Fibroblast of peridontal ligament (primary cell): Measurements from ENCODE around the gene SDK1.
A peak's percentile ranks its signal among the peaks of the same experiment; 100 is the strongest.
"Not testable (repeated sequence)": the region's sequence is repeated elsewhere in the genome, so short reads cannot be mapped to it uniquely, and the experiment has no call there.

ENCODE experiments used
- DNase-seq: peaks from one replicate; pipeline ENCODE4 v3.0.0-alpha.2; 2010; ENCODE audit errors: extremely low read depth

Gene SDK1

DNA sequence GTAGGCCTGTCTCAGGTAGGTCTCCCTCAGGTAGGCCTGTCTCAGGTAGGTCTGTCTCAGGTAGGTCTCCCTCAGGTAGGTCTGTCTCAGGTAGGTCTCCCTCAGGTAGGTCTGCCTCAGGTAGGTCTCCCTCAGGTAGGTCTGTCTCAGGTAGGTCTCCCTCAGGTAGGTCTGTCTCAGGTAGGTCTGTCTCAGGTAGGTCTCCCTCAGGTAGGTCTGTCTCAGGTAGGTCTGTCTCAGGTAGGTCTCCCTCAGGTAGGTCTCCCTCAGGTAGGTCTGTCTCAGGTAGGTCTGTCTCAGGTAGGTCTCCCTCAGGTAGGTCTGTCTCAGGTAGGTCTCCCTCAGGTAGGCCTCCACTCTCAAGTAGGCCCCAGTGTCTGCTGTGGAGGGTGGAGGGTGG lies 281.1 kb downstream of the SDK1 start:
- not testable (repeated sequence) for DNase-seq

DNA sequence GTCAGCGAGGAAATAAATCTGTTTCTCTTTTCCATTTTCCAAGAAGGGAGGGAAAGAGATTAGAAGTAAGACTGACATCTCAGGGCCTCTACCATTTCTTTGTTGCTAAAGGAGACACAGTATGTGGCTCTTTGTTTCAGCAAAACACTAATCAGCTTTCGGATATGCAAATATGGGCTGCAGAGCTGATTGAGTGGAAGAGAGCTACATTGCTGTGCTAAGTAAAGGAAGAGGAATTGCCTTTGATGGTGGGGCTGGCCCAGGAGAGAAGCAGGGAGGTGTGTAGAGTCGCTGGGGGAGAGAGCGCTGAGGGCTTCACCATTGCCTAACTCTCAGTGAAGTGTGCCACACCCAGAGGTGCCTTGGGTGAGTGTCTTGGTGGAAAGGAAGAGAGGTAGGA lies 284.8 kb downstream of the SDK1 start:
- DNase-seq = no peak

DNA sequence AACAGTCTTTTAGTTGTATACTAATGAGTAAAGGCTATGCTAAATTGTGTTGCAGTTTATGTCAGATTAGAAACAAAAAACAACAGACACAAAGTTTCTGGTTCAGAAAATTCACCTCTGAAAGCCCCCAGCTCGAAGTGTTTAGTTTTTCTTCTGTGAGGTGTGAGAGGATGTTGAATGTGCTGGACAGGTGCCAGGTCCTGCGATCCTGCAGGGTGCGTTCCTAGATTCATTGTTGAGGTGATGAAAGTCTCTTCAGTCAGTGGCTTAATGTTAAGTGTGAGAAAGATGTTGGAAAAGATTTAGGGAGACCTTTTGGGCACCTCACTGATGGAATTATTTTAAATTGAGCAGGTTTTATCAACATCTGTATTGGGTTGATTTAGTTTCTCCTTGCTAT lies 287.3 kb downstream of the SDK1 start:
- DNase-seq = no peak

DNA sequence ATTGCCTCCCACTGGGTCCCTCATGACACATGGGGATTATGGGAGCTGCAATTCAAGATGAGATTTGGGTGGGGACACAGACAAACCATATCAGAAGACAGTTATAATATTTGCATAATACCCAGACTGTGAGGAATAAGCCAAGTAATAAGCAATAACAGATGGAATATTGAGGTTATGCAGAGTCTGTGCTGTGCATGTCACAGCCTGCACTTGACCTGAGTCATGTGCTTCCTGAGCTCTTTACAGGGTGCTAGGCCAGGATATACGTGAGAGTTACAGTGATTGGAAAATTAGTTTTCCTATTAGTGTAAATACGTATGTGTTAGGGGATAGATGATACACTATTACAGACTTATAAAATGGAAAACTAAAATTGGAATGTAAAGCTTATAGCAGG lies 288.7 kb downstream of the SDK1 start:
- no peak for DNase-seq

DNA sequence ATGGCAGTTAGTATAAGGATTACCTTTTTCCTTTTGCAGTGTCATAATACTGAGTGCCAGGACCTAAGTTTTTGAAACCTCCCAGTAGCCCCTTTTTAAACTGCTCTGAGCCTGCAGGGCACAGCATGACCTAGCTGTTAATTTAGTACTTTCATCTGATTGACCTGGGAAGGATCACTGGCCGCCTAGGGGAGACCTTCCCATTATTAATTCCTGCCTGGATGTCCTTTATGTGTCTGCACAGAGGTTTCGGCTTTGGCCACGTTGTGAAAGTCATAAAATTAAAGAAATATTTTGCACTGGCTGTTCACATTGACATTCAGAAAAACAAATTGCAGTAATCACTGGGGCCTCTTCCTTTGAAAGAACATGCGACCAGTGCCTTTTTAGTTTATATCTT lies 290.2 kb downstream of the SDK1 start:
- no peak for DNase-seq

DNA sequence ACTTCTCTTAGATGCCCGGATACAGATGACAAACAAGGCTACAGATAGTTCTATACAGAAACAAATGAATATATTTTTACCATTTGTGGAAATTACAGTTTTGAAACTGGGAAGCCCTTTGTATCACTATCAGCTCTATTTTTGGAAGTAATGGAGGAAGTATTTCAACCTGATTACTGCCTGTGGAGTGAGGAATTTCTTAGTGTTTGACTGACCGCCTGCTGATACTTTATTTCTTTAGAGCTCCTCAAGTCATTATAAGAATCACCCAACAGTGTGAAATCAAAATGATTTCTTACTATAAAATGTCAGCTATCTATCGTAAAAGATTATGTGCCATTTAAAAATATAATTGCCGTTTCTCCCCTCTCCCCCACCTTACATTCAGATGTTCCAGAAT lies 290.9 kb downstream of the SDK1 start:
- DNase-seq = no peak

DNA sequence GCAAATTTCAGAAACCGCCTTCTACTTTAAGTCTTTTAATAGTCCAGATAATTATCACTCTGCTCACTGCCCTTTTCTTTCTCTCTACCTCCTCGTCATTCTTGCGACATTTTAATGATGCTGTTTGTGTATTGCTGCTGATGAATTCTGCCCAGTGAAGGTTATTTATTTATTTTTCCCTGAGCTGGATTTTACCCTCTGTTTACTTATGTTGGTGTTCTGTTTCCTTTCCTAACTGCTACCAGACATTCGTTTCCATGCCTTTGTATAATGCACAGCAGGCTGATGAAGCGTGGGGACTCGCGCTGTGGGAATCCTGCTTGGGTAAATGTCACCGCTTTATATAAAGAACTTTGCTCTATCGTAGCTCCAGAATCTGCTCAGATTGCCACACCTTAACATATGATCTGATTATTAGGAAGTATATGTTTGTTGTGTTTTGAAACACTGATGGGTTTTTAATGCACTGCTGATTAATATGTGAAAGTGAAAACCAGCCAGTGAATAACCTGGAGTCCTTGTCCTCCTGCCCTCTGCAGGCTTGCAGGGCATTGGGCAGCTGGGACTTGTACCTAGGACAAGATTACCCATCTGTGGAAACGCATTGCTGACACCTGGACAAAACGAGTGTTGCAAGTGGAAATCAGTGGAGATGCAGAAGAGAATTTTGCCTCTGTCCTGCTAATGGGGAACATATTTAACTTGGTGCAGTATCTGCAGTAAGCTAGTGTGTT lies 291.5 kb downstream of the SDK1 start:
- DNase-seq = no peak

DNA sequence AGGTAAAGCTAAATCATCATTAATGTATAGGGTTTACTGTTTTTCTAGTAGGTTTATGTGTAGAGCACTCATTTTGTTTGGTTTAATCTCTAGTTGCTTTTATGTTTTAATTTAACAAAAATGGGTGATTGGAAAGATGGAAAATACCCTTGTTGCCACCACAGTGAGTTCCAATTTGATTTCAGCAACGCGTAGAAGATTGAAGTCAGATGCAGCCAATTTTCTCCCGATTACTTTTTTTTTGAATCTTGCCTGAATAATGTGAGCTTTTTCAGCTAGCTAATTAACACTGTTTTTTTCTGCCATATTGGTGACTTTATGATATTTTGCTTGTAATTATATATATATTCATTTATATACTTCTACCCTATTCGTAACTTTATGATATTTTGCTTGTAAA lies 293.8 kb downstream of the SDK1 start:
- DNase-seq = no peak

DNA sequence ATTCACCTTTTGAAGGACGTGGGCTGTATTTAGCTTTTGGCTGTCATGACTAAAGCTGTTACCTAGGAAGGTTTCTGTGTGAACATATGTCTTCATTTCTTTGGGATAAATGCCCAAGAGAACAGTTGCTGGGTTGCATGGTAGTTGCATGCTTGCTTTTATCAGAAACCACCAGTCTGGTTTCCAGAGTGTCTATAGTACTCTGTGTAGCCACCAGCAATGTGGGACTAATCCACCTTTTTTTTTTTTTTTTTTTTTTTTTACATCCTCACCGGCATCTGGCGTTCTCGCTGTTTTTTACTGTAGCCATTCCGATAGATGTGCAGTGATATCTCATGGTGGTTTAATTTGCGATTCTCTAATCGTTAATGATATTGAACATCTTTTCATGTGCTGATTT lies 297.8 kb downstream of the SDK1 start:
- no peak for DNase-seq

DNA sequence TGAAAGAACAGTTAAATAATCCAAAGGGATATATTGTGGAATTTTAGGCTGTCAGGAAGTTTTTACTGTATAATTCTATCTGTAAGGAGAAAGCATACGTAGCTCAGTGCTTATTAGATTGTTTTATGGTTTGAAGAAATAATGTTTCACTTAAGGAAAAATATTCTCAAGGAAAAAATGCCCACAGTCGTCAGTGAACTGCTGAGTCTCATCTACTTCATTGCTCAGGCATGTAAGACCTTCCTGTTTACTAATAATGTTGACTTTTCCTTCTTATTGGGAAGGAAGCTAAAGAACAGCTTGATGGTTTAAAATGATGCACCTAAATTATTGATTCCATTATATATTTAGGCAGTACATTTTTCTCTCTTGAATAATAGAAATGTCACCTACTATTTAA lies 304.2 kb downstream of the SDK1 start:
- no peak for DNase-seq

DNA sequence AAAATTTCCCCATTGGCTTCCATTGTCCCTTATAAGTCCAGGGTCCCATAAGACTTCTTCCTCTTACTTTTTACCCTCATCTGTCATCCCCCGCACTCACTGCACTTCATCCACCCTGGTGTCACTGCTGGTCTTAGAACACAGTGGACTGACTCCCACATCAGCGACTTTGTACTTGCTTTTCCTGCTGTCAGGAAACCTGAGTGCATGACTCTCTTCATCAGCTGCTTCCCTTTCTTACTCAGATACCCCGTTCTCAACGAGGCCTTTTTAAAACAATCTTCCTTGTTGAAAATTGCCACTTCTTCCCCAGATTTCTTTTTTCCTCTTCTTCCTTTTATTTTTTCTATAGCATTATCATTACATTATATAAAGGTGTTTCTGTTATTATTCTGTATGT lies 305.4 kb downstream of the SDK1 start:
- no peak for DNase-seq

DNA sequence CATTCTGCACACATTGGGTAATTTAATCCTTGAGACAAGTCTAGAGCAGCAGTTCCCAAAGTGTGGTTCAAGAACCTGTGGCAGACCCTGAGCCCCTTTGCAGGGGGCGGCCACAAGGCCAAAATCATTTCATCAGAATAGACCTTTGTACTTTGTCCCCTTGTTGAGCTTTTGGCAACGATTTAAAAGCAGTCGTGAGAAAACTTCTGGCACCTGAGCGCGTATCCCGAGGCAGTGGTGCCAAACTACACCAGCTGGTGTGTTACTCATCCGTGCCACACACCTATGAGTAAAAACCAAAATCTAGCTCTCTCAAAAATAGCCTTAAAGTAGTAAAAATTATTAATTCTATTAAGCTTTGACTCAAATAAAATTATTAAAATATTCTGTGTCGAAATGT lies 306.8 kb downstream of the SDK1 start:
- DNase-seq = no peak

DNA sequence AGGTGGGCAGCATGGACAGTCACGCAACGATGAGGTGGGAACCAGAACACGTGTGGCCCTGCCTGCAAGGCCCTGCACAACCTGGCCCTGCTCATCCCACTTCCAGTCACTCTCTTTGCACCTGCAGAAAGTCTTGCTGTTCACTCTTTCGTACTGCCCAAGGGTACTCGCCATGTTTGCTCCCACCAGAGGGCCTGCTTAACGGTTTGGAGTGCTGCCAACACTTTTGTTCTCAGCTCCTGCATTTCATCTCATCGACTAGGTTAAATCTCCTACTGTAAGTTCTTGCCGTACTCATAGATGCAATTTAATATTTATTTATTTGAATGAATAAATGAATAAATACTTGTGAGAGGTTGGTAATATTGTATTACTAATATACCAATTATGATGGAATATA lies 315.3 kb downstream of the SDK1 start:
- DNase-seq = no peak

DNA sequence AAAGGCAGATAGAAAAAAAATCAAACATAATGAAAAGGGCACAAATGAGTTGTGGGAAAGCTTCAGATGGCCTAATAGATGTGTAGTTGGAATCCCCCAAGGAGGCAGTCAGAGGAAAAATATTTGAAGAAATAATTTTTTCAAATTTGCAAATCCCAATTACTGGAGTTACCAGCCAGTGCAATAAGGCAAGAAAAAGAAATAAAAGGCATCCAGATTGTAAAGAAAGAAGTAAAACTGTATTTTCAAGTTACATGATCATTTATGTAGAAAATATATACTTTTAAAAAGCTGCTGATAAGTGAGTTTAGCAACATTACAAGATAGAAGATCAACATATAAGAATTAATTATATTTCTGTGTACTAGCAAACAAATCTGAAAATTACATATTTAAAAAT lies 329.0 kb downstream of the SDK1 start:
- no peak for DNase-seq

DNA sequence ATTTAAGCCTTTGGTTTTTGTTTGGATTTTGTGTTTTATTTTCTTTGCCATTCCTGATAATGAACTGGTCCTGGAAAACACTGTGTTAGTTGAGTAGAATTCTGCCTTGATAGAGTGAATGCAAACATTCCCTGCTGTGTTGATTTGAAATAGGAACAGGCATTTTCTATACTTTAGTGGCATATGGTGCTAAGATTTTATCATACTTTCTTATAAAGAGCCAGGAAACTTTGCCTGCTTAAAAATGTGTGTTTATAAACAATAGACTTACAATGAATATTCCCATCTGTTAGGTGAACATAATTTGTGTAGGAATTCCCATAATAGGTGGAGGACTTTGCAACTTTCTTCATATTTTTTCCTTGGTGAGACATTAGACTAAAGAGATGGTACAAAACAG lies 333.3 kb downstream of the SDK1 start:
- DNase-seq = no peak

DNA sequence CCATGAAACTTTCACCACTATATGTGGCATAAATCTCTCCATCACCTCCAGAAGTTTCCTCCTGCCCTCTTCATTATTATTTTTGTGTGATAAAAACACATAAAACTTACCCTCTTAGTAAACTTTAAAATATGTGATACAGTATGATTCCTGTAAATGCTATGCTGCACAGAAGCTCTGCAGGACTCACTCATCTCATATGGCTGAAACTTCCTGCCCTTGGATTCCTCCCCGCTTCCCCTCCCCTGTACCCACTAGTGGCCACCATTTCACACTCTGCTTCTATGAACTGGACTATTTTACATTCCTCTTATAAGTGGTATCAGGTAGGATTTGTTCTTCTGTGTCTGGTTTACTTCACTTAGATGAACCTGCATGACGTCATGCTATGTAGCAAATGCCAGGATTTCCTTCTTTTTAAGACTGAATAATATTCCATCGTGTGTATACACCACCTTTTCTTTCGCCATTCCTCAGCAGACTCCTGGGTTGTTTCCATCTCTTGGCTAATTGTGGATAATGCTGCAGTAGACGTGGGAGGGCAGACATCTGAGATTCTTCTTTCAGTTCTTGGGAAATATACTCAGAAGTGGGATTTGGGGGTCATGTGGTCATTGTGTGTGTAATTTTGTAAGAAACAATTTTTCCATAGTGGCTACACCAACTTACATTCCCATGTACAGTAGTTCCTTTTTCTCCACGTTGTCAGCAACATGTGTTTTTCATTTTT lies 335.2 kb downstream of the SDK1 start:
- DNase-seq = peak; percentile 1

DNA sequence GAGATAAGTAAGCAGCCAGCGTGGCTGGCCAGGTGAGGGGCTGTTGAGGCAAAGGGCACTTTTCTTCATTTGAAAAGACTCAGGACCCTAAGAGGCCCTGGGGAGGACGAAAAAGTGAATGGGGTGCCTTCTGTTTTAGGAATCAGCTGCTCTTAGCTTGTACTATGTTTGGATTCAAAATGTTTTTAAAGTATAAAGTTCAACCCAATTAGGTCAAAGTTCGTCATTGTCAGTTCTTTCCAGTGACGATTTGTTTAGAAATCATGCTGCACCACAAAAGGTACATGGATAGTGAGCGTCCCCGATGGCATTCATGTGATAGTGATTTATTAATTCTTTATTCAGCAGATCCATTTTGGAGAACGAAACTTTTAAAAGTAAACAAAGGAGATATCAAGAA lies 338.2 kb downstream of the SDK1 start:
- no peak for DNase-seq

DNA sequence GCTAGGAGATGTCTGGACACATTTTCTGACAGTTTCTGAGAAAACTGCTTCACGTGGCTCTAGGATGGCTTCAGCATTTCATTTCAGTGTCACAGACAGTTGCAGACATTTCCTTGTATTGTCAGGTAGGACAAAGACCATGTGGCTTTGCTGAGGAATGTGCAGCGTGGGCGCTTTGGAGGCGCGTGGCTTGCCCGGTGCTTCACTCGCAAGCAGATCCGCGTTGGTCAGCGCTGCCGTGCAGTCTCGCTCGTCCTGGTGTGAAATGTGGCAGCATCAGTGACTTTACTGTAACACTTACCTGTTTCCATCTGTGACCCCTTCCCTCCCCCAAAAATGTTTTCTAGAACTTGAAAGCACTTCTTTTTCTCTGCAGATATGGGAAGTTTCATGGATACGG lies 340.5 kb downstream of the SDK1 start:
- no peak for DNase-seq

DNA sequence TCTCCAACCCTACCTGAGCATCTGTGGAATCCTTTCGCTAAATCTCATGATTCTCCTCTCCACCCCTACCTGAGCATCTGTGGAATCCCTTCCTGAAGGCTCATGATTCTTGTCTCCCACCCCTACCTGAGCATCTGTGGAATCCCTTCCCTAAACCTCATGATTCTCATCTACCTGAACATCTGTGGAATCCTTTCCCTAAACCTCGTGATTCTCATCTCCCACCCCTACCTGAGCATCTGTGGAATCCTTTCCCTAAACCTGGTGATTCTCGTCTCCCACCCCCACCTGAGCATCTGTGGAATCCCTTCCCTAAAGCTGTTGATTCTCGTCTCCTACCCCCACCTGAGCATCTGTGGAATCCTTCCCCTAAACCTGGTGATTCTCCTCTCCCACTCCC lies 342.0 kb downstream of the SDK1 start:
- DNase-seq = no peak

DNA sequence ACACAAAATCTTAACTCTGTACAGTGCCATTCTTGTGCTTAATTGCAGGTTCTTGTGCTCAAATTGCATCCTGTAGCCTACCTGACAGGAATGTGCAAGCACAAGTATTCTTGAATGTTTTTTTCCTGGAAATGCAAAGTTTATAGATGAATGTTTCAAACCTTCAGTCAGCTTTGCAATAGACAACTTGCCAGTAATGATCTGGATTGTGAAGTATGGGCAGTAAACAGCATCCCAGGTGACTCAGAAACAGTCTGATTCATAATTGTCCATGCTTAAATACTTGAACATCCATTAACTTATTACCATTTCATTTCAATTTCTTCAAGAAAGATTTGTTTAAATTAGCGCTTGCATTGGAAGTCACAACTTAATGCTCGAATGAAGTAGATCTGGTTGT lies 347.2 kb downstream of the SDK1 start:
- DNase-seq = no peak

DNA sequence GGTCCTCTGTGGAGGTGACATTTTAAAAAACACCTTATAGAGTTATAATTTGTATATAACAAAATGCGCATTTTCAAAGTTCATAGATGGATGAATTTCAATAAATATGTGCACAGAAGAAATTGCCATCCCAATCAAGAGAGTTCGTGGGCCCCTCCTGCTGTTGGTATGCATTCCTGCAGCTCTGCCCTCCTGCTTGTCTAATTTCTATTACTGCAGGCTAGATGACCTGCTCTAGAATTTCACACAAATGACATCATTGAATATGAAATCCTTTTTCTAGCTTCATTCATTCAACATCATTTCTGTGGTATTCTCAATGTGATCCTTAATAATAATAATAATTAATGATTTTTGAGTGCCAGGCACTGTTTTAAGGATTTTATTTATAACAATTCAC lies 348.2 kb downstream of the SDK1 start:
- DNase-seq = no peak

DNA sequence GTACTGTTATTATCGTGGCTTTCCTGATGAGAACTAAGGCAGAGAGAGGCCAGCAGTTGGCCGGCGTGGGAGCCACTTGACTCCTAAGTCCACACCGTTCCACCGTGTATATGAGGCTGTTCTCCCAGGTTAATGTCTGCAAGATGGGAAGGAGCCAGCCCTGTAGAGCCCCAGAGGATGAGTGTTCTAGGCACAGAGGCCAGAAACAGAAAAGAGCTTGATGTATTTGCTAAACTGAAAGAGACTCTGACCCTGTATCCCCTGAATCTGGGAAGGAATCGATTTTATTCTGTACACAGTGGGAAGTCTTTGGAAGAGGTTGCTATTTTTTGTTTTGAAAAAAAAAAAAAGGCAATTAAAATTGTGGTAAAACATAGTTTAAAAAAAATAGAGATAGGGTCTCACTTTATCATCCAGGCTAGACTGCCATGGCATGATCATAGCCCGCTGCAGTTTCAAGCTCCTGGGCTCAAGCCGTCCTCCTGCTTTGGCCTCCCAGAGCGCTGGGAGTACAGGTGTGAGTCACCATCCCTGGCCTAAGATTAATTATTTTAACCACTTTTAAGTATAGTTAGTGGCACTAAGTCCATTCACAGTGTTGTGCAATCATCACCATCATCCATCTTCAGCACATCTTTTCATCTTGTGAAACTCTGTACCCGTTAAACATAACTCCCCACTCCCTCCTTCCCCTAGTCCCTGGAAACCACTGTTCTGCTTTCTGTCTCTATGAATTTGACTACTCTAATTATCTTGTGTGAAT lies 348.8 kb downstream of the SDK1 start:
- DNase-seq = no peak

DNA sequence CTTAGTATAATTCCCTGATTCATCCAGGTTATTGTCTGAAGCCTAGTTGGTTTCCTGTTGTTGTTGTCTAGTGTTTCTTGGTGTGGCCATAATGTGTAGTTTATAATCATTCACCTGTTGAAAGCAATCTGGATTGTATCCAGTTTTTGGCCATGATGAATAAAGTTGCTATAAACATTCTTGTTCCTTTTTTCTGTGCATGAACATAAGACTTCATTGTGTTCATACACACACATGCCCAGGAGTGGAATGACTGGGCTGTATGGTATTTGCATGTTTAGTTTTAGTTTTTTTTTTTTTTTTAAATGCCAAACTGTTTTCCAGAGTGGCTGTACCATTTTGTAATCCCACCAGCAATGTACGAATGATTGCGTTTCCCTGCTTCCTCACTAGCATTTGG lies 349.8 kb downstream of the SDK1 start:
- no peak for DNase-seq
